GM21723 (cell line): Measurements from ENCODE around the gene BCORL1.

Source experiments
- ATAC-seq: cut with Tn5 transposase; IDR thresholded peaks from one replicate; pipeline ENCODE4 v1.9.1; 2021; ENCODE audit warnings: mild to moderate bottlenecking, moderate library complexity; ENCODE audit not compliant: unreplicated experiment

The BCORL1 gene

GRCh38 chrX:130091980-130092522 lies 109.6 kb downstream of the BCORL1 start:
- ATAC-seq, result peak; percentile 98

GRCh38 chrX:130093271-130093670 lies 110.8 kb downstream of the BCORL1 start:
- ATAC-seq, result no peak

GRCh38 chrX:130094696-130095095 lies 112.3 kb downstream of the BCORL1 start:
- no peak for ATAC-seq

- ATAC-seq, result no peak
Measured at GRCh38 chrX:130095249-130096030, 113.0 kb downstream of the BCORL1 start.

- no peak for ATAC-seq
Measured at GRCh38 chrX:130097507-130098209, 115.2 kb downstream of the BCORL1 start.

- ATAC-seq, result no peak
Measured at GRCh38 chrX:130098210-130098552, 115.7 kb downstream of the BCORL1 start.

- no peak for ATAC-seq
Measured at GRCh38 chrX:130100180-130100579, 117.7 kb downstream of the BCORL1 start.

GRCh38 chrX:130103605-130104004 lies 121.2 kb downstream of the BCORL1 start:
- ATAC-seq, result no peak

- ATAC-seq, result no peak
Measured at GRCh38 chrX:130105244-130105643, 122.8 kb downstream of the BCORL1 start.

- no peak for ATAC-seq
Measured at GRCh38 chrX:130106071-130106470, 123.6 kb downstream of the BCORL1 start.
